Germinal center (tissue), 1 donor: ENCODE measurements around the gene NT5C2.

ENCODE experiments used
- DNase-seq: peaks from one replicate; pipeline ENCODE4 v3.0.0; 2012; ENCODE audit warnings: mixed read lengths, low spot score

The NT5C2 gene

DNA sequence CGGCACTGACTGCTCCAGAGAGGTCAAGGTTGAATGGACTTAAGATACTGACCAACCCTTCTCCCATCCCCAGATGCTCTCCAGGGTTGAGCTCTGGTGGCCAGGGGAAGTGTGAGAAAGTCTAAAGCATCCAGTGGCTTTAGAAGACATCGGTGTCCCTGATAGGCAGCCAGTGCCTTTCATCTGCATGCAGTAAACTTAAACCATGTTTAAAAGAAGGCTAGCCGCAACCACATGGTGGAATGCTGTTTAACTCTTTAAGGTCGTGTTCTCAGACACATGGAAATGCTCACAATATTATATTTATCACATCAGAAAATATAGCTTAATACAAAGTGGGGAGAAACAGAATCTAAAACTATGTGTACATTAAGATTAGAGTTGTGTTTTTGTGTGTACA, 138.0 kb downstream of the NT5C2 start:
- DNase-seq, result no peak

DNA sequence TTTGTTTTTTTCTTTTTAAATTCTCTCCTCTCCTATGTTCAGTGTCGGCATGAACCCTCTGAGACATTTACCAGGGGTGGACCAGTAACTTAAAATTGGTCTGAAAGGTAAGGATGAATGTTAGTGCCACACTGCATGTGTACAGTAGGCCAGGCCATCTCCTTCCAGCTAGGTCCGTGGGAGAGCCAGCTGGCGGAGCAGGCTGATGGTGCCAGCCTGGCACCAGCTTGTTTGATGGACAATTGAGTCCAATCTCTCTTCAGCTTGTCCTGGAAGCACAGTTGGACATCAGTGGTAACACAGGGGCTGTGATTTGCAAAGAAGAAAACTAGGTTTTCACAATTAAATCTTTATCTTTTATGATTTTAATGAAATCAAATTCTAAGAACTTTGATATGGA, 138.5 kb downstream of the NT5C2 start:
- DNase-seq, result no peak

DNA sequence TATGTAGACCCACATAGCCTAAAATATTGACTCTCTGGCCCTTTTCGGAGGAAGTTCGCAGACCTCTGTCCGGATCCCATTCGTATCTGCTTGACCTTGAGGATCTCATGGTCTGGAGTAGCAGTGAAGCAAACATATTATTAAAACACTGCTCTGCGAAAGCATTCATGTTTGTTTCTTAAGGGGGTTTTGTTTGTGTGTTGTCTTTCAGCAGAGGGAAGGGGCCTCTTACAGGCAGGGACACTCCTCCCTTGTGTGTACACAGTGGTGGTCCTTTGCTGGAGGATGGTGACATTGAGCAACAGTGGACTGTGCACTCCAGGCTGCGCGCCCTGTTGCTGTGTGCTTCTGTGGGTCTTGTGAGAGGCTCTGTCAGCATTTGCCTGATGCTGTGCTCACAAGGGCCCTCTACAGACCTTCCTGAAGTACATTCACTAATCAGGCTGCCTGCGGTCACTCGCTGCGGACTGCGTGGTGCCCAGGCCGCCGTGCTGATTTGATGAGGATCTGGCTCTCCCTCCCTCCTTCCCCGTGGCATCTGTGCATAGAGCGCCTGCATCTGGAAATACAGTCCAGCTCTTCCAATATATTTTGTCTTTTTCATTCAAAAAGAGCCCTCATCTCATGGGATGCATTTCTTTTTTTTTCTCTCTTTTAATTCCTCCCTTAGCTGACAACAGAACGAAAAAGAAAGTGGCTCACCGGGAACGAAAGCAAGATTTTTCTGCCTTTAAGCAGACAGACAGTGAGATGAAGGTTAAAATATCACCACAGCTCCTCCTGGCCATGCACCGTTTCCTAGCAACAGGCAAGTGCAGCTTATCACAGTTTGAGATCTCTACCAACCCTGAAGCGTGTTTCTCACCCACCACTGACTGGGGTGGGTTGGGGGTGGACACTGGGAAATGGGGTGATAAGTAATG, 139.2 kb downstream of the NT5C2 start:
- no peak for DNase-seq

DNA sequence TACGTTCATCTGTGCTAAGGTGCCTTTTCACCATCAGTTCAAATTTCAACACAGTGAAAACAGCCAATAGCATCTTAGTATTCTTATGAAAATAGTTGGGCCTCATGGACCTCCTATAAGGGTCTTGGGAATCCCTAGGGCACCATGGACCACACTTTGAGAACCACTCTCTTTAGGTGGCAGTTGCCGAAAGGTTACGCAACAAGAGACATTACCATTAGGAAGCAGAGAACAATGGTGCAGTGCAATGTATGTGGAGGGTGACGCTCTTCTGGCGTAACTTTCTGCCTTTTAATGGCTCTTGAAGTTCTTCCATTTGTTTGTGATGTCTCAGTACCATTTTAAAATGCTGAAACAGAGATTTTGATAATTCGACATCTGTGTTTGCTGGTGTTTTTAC, 143.8 kb downstream of the NT5C2 start:
- no peak for DNase-seq

DNA sequence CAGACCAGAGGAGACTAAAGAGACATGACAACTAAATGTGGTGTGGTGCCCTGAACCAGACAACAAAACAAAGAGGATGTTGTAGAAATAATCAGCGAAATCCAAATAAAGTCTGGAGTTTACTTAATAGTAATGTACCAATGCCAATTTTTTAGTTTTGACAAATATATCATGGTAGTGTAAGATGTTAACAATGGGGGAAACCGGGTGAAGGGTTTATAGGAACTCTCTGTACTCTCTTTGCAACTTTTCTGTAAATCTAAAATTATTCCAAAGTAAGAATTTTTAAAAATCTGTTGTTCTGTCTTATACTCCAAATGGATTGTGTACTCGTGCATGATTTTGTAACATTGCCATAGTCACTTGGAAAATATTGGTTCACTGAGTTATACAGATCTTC, 145.7 kb downstream of the NT5C2 start:
- no peak for DNase-seq

DNA sequence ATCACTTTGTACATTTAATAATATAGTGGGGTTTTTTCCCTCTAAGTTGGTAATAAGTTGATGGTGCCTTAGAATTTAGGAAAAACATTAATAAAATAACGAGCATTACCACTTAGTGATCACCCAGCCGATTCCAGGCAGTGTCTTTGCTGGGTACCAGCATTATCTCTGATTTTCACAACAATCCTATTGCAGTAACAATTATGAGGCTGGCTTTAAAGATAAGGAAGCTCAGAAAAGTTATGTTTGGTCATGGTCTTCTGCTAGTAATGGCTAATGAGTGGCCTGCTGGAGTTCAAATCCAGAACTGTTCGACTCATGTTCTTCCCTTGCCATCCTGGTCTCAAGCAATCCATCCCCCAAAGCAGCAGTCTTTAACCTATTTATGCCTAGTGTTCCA, 147.1 kb downstream of the NT5C2 start:
- DNase-seq, result no peak

DNA sequence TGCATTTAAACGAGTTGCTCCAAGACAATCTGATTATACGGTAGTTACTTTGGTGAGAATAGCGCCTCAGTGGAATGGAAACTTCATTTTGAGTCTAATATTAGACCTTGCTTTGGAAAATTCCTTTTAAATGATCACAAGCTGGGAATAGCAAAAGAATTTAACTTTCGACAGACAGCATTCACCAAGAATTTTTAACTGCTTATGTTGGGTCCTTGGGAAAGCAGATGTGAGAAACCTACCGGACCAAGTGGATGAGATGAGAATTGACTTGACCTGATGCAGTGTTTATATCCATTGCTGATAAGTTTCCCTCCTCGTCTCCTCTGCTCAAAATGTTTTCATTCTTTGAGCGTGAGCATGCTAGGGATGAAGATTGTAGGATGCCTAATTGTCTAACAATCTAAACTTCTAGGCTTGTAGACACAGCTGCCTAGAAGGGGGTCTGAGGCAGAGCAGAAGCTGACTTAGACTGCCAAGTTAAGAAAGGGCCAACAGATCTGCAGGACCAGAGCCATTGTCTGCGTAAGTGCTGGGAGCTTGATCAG, 148.1 kb downstream of the NT5C2 start:
- no peak for DNase-seq

DNA sequence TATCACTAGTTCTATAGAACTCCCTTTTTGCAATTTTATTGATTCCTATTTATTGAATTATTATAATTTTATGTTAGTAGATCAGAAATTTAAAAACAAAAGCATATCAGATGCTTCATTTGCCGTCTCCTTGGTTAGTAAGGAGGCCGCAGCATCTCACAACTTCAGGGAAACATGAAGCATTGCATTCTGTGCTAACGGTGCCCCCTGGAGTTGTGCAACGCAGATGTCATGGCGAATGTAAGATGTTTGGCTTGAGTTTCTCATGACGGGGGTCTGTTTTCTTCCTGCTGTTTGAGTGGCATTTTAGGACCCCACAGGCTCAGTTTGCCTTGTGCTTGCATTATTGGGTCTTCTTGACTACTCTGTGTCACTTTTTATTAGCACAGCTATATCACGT, 150.2 kb downstream of the NT5C2 start:
- DNase-seq, result no peak

DNA sequence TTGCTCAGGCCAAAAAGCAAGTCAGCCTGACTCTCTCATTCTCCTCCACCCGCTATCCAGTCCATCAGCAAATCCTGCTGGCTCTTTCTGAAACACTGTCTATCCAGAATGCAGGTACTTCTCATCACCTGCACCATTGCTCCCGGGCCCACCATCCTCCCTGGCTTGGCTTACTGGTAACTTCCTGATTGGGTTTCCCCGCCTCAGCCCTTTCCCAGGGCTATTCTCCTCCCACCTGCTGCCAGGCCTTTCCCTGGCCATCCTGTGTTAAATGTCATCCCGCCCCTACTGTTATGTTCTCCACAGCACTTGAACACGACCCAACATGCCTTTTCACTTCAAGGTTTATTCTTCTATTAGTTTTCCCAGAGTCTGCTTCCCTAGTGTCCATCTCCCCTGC, 150.9 kb downstream of the NT5C2 start:
- DNase-seq, result no peak

DNA sequence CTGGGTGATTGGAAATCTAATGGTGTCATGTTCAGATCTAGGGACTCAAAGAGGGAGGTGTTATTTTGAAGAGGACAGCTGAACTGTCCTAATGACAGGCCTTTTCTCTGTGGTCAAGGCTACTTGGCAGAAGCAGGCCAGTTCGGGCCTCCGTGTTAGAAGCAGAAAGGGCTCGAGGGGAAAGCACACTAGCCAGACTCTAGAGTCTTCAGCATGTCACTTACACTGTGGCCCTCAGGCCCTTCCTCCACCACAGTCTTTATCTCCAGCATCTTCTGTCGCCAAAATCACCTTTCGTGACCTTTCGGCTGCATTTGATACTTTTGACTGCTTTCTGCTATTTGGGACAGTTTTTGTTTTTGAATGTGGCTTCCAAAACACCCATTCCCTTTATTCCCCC, 151.7 kb downstream of the NT5C2 start:
- DNase-seq, result no peak

DNA sequence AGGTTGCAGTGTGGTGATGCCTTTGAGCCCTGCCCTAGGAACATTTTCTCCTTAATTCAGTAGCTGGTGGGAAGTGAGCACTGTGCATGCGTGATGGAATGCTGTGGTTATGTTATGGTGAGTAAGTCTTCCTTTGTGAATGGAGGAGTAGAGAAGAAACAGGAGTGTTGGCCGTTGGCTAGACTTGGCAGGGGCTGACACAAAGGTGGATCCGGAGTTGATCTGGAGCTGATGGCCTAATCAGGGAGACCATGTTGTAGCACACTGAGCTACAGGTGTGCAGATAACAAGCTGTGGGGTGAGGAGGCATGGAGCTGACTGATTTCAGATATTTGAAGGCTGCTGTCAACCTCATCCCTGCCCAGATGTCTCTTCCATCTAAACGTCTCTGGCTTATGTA, 152.7 kb downstream of the NT5C2 start:
- DNase-seq, result no peak

DNA sequence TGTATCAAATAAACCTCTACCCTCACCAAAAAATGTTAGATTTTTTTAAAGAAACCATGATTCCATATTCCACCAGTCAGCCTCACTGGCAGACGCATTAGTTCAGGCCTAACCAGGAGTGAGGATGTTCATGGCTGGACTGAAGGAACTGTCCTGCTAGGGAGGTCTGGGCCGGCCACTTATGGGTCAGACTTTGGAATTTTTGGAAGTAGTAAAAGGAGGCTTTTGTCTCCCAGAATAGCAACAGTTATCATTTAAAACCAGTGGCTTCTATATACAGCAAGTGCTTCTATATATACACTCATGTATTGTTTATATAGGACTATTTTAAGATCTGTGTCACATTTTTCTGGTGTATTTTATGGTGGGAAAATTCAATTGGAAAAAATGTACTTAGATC, 154.5 kb downstream of the NT5C2 start:
- no peak for DNase-seq
